Common myeloid progenitor, CD34-positive (primary cell): ENCODE results near the gene GSTM5.
"Not testable (repeated sequence)": the region's sequence is repeated elsewhere in the genome, so short reads cannot be mapped to it uniquely, and the experiment has no call there.

Experiments
- CTCF ChIA-PET: fragments of 350-600 bp; sonication (Branson Sonifier 250); formaldehyde crosslinking; loops from one replicate; lab custom pipeline; 2021; ENCODE audit warnings: antibody characterized with exemption; lab: Charles Lee
- POLR2A ChIA-PET: fragments of 350-600 bp; sonication (Branson Sonifier 250); formaldehyde crosslinking; loops from one replicate; lab custom pipeline; 2021; ENCODE audit warnings: antibody characterized with exemption; lab: Charles Lee
- DNase-seq, 3 donors: peaks; one replicate each; pipeline versions ENCODE4 v3.0.0 to v3.0.0-alpha.2; 2013
- H3K27ac ChIP-seq, 2 experiments: 1 replicate in 1 of 2; 2 replicates in 1 of 2; pipeline ENCODE4 v1.7.0; 2013; ENCODE audit warnings: inconsistent platforms in 2 of 2, low read length in 2 of 2, mild to moderate bottlenecking in 2 of 2, low read depth in 1 of 2, moderate library complexity in 1 of 2; ENCODE audit not compliant: severe bottlenecking in 2 of 2, insufficient read depth in 1 of 2, poor library complexity in 1 of 2
- H3K27me3 ChIP-seq, 5 experiments: replicated peaks in 2 of 5; 1 replicate in 3 of 5; 2 replicates in 2 of 5; pipeline versions ENCODE4 v1.6.1 to v1.7.0; 2013; ENCODE audit warnings: low read length in 4 of 5, mild to moderate bottlenecking in 2 of 5, moderate library complexity in 2 of 5, inconsistent platforms in 1 of 5; ENCODE audit not compliant: insufficient read depth in 5 of 5, control insufficient read depth in 4 of 5
- H3K36me3 ChIP-seq, 4 experiments: 1 replicate in 2 of 4; 2 replicates in 2 of 4; pipeline versions ENCODE4 v1.6.1 to v1.7.0; 2013; ENCODE audit warnings: low read length in 3 of 4, control low read depth in 1 of 4, mild to moderate bottlenecking in 1 of 4; ENCODE audit not compliant: control insufficient read depth in 4 of 4, insufficient read depth in 4 of 4
- H3K4me1 ChIP-seq, 4 experiments: 1 replicate in 3 of 4; 2 replicates in 1 of 4; pipeline versions ENCODE4 v1.6.1 to v1.7.1; 2013; ENCODE audit warnings: low read length in 3 of 4, mild to moderate bottlenecking in 3 of 4, control low read depth in 1 of 4, inconsistent platforms in 1 of 4, moderate library complexity in 1 of 4; ENCODE audit not compliant: control insufficient read depth in 4 of 4, insufficient read depth in 4 of 4; ENCODE audit errors: control extremely low read depth in 1 of 4
- H3K4me3 ChIP-seq, 7 experiments: 1 replicate in 4 of 7; 2 replicates in 3 of 7; pipeline versions ENCODE4 v1.5.1 to v1.7.0; 2013; ENCODE audit warnings: mild to moderate bottlenecking in 7 of 7, low read length in 6 of 7, moderate library complexity in 6 of 7, inconsistent platforms in 2 of 7, low read depth in 2 of 7, control low read depth in 1 of 7; ENCODE audit not compliant: insufficient read depth in 4 of 7, control insufficient read depth in 1 of 7; ENCODE audit errors: extremely low read depth in 1 of 7
- H3K9me3 ChIP-seq, 5 experiments: 1 replicate in 4 of 5; 2 replicates in 1 of 5; pipeline versions ENCODE4 v1.6.1 to v1.7.1; 2013; ENCODE audit warnings: low read length in 4 of 5, mild to moderate bottlenecking in 2 of 5, inconsistent platforms in 1 of 5, low read depth in 1 of 5, moderate library complexity in 1 of 5; ENCODE audit not compliant: control insufficient read depth in 4 of 5, insufficient read depth in 2 of 5; ENCODE audit errors: control extremely low read depth in 1 of 5
- WGBS: methylation state at CpG from one replicate; pipeline ENCODE4 v1.1.5; 2013; ENCODE audit not compliant: insufficient coverage; 5-methylcytosine and 5-hydroxymethylcytosine counted together

The GSTM5 gene

DNA sequence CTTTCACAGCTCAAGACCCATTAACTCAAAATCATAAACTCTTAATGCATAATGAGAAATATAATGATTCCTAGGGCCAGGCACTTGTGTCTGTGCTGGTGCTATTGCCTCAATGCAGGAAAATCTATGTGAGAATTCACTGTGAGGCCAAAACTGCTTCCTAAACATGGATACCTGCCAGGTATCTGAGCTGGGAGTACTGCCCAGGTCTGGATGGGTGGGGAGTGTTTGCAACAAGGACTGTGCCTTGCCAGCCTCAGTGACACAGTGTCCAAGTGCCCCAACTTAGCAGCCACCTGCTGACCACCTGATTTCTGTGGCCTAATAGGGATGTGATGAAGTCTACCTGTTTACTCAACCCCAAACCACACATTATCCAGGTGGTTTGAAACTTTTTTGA is 2.2 kb upstream of the GSTM5 start:
- H3K9me3 ChIP-seq, H3K4me3 ChIP-seq, H3K27ac ChIP-seq, H3K27me3 ChIP-seq, POLR2A ChIA-PET, H3K36me3 ChIP-seq, H3K4me1 ChIP-seq, DNase-seq: not testable (repeated sequence)
- CTCF ChIA-PET = interaction anchor here (0.7 to 1.1 kb wide), 2 partner anchors 111 to 446 kb away, joined by 3 read pairs; no protein-coding TSS in a partner anchor

DNA sequence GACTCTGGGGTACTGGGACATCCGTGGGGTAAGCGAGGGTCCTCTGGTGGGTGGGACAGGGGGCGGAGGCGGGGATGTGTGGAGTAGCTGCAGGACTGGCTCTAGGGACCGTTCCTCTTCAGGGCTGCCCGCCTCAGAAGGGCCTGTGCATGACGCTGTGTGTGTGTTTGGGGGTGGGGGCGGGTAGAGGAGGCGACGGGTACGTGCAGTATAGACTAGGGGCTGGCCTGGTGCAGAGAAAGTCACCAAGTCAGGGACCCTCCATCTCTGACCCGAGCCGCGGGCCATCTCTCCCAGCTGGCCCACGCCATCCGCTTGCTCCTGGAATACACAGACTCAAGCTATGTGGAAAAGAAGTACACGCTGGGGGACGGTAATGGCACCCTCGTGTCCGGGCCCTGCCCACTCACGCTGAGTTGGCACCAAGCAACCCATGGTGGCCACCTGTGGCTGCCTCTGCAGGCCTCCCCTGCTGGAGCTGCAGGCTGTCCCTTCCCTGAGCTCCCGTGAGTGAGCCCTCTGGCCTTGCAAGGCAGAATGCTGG is 342 bp downstream of the GSTM5 start:
- no peak overlapping the region for H3K27ac ChIP-seq
- ChIA-PET CTCF (interaction anchor here (1.0 kb wide), 1 partner anchor 25 kb away, joined by 3 read pairs; no protein-coding TSS in a partner anchor), POLR2A (no interaction called here)
- H3K36me3 ChIP-seq = peaks cover 0 to 3% (median 0%) of the 10 kb centered on the region in 4 experiments
- H3K4me3 ChIP-seq = peak overlapping the region in 6 of 7 experiments; percentile 27 to 78 (median 58)
- H3K4me1 ChIP-seq = peaks cover 0 to 8% (median 4%) of the 10 kb centered on the region in 4 experiments
- no peaks in the 10 kb centered on the region for H3K27me3 ChIP-seq
- DNase-seq = no peak
- WGBS = 82% methylated on average over 17 of the region's 22 CpGs
- H3K9me3 ChIP-seq = peaks cover 0 to 6% (median 0%) of the 10 kb centered on the region in 5 experiments

DNA sequence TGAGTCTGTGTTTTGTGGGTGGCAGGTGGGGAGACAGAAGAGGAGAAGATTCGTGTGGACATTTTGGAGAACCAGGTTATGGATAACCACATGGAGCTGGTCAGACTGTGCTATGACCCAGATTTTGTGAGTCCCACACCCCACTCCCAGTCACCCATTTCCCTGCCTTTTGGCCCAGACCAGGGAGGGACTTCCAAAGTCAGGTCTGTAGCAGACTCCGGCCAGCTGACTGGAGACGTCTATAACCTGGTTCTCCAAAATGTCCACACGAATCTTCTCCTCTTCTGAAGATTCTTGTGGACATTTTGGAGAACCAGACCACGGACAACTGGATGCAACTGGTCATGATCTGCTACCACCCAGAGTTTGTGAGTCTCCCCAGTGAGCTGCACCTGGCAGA is 1.6 kb downstream of the GSTM5 start:
- ChIA-PET CTCF (no interaction called here), POLR2A (no interaction called here)
- Histone ChIP-seq H3K27ac (no peak overlapping the region), H3K4me1 (peaks cover 0 to 8% (median 4%) of the 10 kb centered on the region in 4 experiments), H3K36me3 (no peaks in the 10 kb centered on the region), H3K27me3 (no peaks in the 10 kb centered on the region), H3K9me3 (peaks cover 0 to 5% (median 0%) of the 10 kb centered on the region in 5 experiments), H3K4me3 (no peak overlapping the region)
- DNase-seq = no peak
- 94% methylated on average over 5 of the region's 5 CpGs for WGBS

DNA sequence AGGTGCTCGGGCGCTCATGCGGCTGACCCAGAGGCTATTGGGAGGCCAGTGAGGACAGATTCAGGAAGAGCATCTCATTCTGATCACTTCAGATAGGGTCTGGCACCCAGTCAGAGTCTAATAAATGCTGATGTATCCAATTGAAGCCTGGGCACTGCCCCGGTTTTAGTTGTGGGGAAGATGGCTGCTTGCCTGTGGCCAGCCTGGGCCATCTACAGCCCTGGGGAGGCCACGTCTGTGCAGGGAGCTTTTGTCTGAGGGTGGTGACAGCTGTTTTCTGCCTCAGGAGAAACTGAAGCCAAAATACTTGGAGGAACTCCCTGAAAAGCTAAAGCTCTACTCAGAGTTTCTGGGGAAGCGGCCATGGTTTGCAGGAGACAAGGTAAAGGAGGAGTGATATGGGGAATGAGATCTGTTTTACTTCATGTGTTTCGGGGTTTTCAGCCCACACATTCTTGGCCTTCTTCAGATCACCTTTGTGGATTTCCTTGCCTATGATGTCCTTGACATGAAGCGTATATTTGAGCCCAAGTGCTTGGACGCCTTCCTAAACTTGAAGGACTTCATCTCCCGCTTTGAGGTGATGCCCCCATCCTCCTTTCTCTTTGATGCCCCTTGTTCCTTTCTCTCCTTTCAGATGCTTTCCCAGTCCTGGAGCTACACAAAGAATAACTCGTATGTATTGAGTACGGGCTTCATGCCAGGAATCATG is 2.8 kb downstream of the GSTM5 start:
- no peak overlapping the region for H3K4me3 ChIP-seq
- WGBS = 95% methylated on average over 8 of the region's 12 CpGs
- ChIA-PET CTCF (no interaction called here), POLR2A (no interaction called here)
- no peaks in the 10 kb centered on the region for H3K36me3 ChIP-seq
- H3K27ac ChIP-seq = no peak overlapping the region
- peaks cover 0 to 8% (median 5%) of the 10 kb centered on the region in 4 experiments for H3K4me1 ChIP-seq
- no peak for DNase-seq
- H3K27me3 ChIP-seq = no peaks in the 10 kb centered on the region
- H3K9me3 ChIP-seq = no peaks in the 10 kb centered on the region

DNA sequence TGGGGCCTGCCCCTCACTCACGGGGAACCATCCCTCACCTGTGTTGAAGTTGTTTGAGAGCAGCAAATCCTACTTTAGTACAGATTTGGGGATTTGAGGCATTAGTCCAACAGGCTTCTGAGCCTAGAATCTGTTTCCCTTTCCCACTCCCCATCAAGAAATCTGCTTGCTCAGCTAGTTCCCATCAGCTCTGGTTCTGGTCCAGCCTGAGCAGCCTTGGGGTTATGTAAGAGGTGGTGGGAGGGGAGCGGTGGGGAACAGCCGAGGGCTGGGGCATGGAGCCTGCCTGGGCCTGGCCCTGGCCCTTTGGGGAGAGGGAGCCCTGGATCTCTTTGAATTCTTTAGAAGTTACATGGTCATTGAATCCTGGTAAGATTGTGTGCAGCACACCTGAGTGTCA is 4.1 kb downstream of the GSTM5 start:
- Histone ChIP-seq H3K9me3 (no peaks in the 10 kb centered on the region), H3K36me3 (no peaks in the 10 kb centered on the region), H3K27me3 (no peaks in the 10 kb centered on the region), H3K27ac (no peak overlapping the region), H3K4me3 (no peak overlapping the region), H3K4me1 (peaks cover 0 to 8% (median 5%) of the 10 kb centered on the region in 4 experiments)
- WGBS = 81% methylated on average over 3 of the region's 3 CpGs
- ChIA-PET POLR2A (no interaction called here), CTCF (interaction anchor here (1.9 kb wide), 1 partner anchor 57 kb away, joined by 6 read pairs; no protein-coding TSS in a partner anchor)
- no peak for DNase-seq

DNA sequence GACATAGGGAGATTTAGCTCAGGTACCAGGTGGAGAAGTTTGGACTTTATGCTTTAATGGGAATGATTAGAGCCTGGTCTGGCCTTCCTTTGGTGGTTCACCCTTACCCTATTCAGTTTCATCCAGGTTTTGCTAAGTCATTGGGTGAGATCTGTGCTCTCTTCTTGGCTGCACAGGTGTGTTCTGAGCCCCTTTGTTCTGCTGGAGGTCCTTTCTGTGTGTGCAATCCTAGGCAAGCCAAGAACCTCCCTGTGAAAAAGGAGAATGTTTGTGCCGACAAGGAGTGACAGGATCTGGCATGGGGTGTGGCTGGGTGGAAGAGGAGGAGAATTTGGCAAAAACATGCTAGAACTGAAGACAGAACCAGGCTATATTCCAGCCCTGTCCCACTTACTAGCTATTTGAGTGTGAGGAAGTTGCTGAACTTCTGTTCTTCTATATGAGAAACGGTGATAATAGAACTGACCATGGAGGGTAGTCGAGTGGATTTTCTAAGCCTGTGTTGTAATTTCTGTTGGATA is 4.6 kb downstream of the GSTM5 start:
- no peaks in the 10 kb centered on the region for H3K36me3 ChIP-seq
- no peak overlapping the region for H3K4me3 ChIP-seq
- H3K9me3 ChIP-seq = no peaks in the 10 kb centered on the region
- CTCF ChIA-PET = interaction anchor here (0.9 to 1.9 kb wide), 3 partner anchors 56 to 267 kb away, joined by 3 to 6 read pairs (median 4); partner anchors contain the start of gene AHCYL1
- H3K27ac ChIP-seq = no peak overlapping the region
- 100% methylated on average over 3 of the region's 3 CpGs for WGBS
- POLR2A ChIA-PET = no interaction called here
- DNase-seq = no peak
- H3K4me1 ChIP-seq = peaks cover 0 to 8% (median 5%) of the 10 kb centered on the region in 4 experiments
- no peaks in the 10 kb centered on the region for H3K27me3 ChIP-seq

DNA sequence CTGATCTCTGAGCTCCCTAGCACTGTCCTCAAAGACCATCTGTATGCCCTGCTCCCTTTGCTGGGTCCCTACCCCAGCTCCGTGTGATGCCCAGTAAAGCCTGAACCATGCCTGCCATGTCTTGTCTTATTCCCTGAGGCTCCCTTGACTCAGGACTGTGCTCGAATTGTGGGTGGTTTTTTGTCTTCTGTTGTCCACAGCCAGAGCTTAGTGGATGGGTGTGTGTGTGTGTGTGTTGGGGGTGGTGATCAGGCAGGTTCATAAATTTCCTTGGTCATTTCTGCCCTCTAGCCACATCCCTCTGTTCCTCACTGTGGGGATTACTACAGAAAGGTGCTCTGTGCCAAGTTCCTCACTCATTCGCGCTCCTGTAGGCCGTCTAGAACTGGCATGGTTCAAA is 5.7 kb downstream of the GSTM5 start:
- DNase-seq = no peak
- ChIA-PET POLR2A (no interaction called here), CTCF (interaction anchor here (1.3 to 1.9 kb wide), 3 partner anchors 9 to 182 kb away, joined by 3 to 6 read pairs (median 3); no protein-coding TSS in a partner anchor)
- no peaks in the 10 kb centered on the region for H3K27me3 ChIP-seq
- H3K27ac ChIP-seq = no peak overlapping the region
- peaks cover 0 to 2% (median under 1%) of the 10 kb centered on the region in 4 experiments for H3K4me1 ChIP-seq
- no peaks in the 10 kb centered on the region for H3K36me3 ChIP-seq
- no peaks in the 10 kb centered on the region for H3K9me3 ChIP-seq
- no peak overlapping the region for H3K4me3 ChIP-seq
- 85% methylated on average over 4 of the region's 5 CpGs for WGBS
